MM.1S (cell line): ENCODE data around the gene TRIM71.

Experiments used
- DNase-seq: peaks from one replicate; pipeline ENCODE4 v3.0.0-alpha.2; 2015
- H2AFZ ChIP-seq: fragments of 300-600 bp; sonication (generic); 2 replicates; pipeline ENCODE4 v1.6.0; 2016; ENCODE audit warnings: antibody characterized with exemption, low read length
- H3F3A ChIP-seq: fragments of 300-600 bp; sonication (generic); 2 replicates; pipeline ENCODE4 v1.6.1; 2016; ENCODE audit warnings: mild to moderate bottlenecking, antibody characterized with exemption, low read length, moderate library complexity, mixed read lengths; ENCODE audit not compliant: insufficient read depth
- H3K27ac ChIP-seq: fragments of 300-600 bp; sonication (generic); 2 replicates; pipeline ENCODE4 v1.5.1; 2016; ENCODE audit warnings: mild to moderate bottlenecking, low read length
- H3K27me3 ChIP-seq: fragments of 300-600 bp; sonication (generic); replicated peaks from 2 replicates; pipeline ENCODE4 v1.6.0; 2016; ENCODE audit warnings: low read length; ENCODE audit not compliant: insufficient read depth
- H3K36me3 ChIP-seq: fragments of 300-600 bp; sonication (generic); replicated peaks from 2 replicates; pipeline ENCODE4 v1.6.1; 2016; ENCODE audit warnings: mild to moderate bottlenecking, low read length, mixed read lengths; ENCODE audit not compliant: insufficient read depth
- H3K4me1 ChIP-seq: fragments of 300-600 bp; sonication (generic); 2 replicates; pipeline ENCODE4 v1.6.1; 2016; ENCODE audit warnings: low read length, mixed read lengths
- H3K4me2 ChIP-seq: fragments of 300-600 bp; sonication (generic); 2 replicates; pipeline ENCODE4 v1.6.0; 2016; ENCODE audit warnings: low read depth, low read length
- H3K4me3 ChIP-seq: fragments of 300-600 bp; sonication (generic); 2 replicates; pipeline ENCODE4 v1.5.1; 2016; ENCODE audit warnings: low read length, mixed read lengths
- H3K79me2 ChIP-seq: fragments of 300-600 bp; sonication (generic); 2 replicates; pipeline ENCODE4 v1.6.1; 2016; ENCODE audit warnings: mixed run types, low read length, mixed read lengths
- H3K9ac ChIP-seq: fragments of 300-600 bp; sonication (generic); 2 replicates; pipeline ENCODE4 v1.6.1; 2016; ENCODE audit warnings: low read length, mixed read lengths
- H3K9me2 ChIP-seq: fragments of 300-600 bp; sonication (generic); replicated peaks from 2 replicates; pipeline ENCODE4 v1.6.1; 2016; ENCODE audit warnings: mild to moderate bottlenecking, low read length, mixed read lengths; ENCODE audit not compliant: insufficient read depth
- H3K9me3 ChIP-seq: fragments of 300-600 bp; sonication (generic); replicated peaks from 2 replicates; pipeline ENCODE4 v1.6.1; 2016; ENCODE audit warnings: mild to moderate bottlenecking, low read length, mixed read lengths; ENCODE audit not compliant: insufficient read depth
- H4K20me1 ChIP-seq: fragments of 300-600 bp; sonication (generic); 2 replicates; pipeline ENCODE4 v1.6.1; 2016; ENCODE audit warnings: mild to moderate bottlenecking, low read length, moderate library complexity, mixed read lengths; ENCODE audit not compliant: insufficient read depth
- CTCF ChIP-seq: fragments of 300-600 bp; sonication (generic); IDR thresholded peaks from 2 replicates; pipeline ENCODE4 v1.5.1; 2016; ENCODE audit warnings: antibody characterized with exemption, low read length, mixed read lengths
- EZH2 ChIP-seq: fragments of 300-600 bp; sonication (generic); optimal IDR thresholded peaks from 2 replicates; pipeline ENCODE3; 2017; ENCODE audit warnings: low read depth, mild to moderate bottlenecking, antibody characterized with exemption, low read length, mixed read lengths
- EZH2phosphoT487 ChIP-seq: fragments of 300-600 bp; sonication (generic); IDR thresholded peaks from 2 replicates; pipeline ENCODE4 v1.6.1; 2018; ENCODE audit warnings: antibody characterized with exemption, low read length

The TRIM71 gene

GRCh38 chr3:32836601-32837000 lies 18.8 kb downstream of the TRIM71 start:
- H3K4me3 ChIP-seq, result no peak overlapping the region
- no peaks in the 10 kb centered on the region for H3K4me1 ChIP-seq
- H3K9me2 ChIP-seq, result no peaks in the 10 kb centered on the region
- H3K36me3 ChIP-seq, result no peaks in the 10 kb centered on the region
- no peak overlapping the region for H3K9ac ChIP-seq
- no peaks in the 10 kb centered on the region for H3K9me3 ChIP-seq
- H3K4me2 ChIP-seq, result no peak overlapping the region
- H3K79me2 ChIP-seq, result no peaks in the 10 kb centered on the region
- no peak overlapping the region for H3K27ac ChIP-seq
- no peak for DNase-seq
- TF ChIP-seq EZH2 (no peak), CTCF (no peak), EZH2phosphoT487 (no peak)
- no peaks in the 10 kb centered on the region for H3K27me3 ChIP-seq
- H3F3A ChIP-seq, result no peaks in the 10 kb centered on the region
- H2AFZ ChIP-seq, result no peak overlapping the region
- H4K20me1 ChIP-seq, result no peaks in the 10 kb centered on the region

GRCh38 chr3:32837366-32837765 lies 19.6 kb downstream of the TRIM71 start:
- Histone ChIP-seq H3K27me3 (no peaks in the 10 kb centered on the region), H4K20me1 (no peaks in the 10 kb centered on the region), H3K9me3 (no peaks in the 10 kb centered on the region), H3K79me2 (no peaks in the 10 kb centered on the region), H2AFZ (no peak overlapping the region), H3F3A (no peaks in the 10 kb centered on the region; the same call in 1 of the 2 replicates), H3K27ac (no peak overlapping the region), H3K9me2 (no peaks in the 10 kb centered on the region), H3K4me2 (no peak overlapping the region), H3K4me3 (no peak overlapping the region), H3K9ac (no peak overlapping the region), H3K36me3 (no peaks in the 10 kb centered on the region), H3K4me1 (peaks cover 7% of the 10 kb centered on the region)
- no peak for DNase-seq
- TF ChIP-seq EZH2 (no peak), EZH2phosphoT487 (no peak), CTCF (no peak)

- Histone ChIP-seq H3K27ac (no peak overlapping the region), H2AFZ (no peak overlapping the region), H3K9me3 (no peaks in the 10 kb centered on the region), H4K20me1 (no peaks in the 10 kb centered on the region), H3K9me2 (no peaks in the 10 kb centered on the region), H3K4me3 (no peak overlapping the region), H3K36me3 (no peaks in the 10 kb centered on the region), H3K4me1 (peaks cover 11% of the 10 kb centered on the region), H3K9ac (no peak overlapping the region), H3K79me2 (no peaks in the 10 kb centered on the region), H3K4me2 (no peak overlapping the region), H3K27me3 (no peaks in the 10 kb centered on the region), H3F3A (no peaks in the 10 kb centered on the region; the same call in 1 of the 2 replicates)
- TF ChIP-seq EZH2 (no peak), CTCF (no peak), EZH2phosphoT487 (no peak)
- no peak for DNase-seq
Observed at GRCh38 chr3:32837789-32838188, 20.0 kb downstream of the TRIM71 start.

GRCh38 chr3:32839714-32840085 lies 21.9 kb downstream of the TRIM71 start:
- no peaks in the 10 kb centered on the region; the same call in 1 of the 2 replicates for H3F3A ChIP-seq
- H3K79me2 ChIP-seq, result no peaks in the 10 kb centered on the region
- H3K9me3 ChIP-seq, result no peaks in the 10 kb centered on the region
- no peaks in the 10 kb centered on the region for H4K20me1 ChIP-seq
- H3K9ac ChIP-seq, result no peak overlapping the region
- H3K4me3 ChIP-seq, result no peak overlapping the region
- no peak overlapping the region for H2AFZ ChIP-seq
- no peaks in the 10 kb centered on the region for H3K9me2 ChIP-seq
- no peaks in the 10 kb centered on the region for H3K27me3 ChIP-seq
- DNase-seq, result no peak
- H3K36me3 ChIP-seq, result no peaks in the 10 kb centered on the region
- H3K4me2 ChIP-seq, result no peak overlapping the region
- H3K27ac ChIP-seq, result no peak overlapping the region
- TF ChIP-seq CTCF, result no peak
- no peak for TF ChIP-seq EZH2
- TF ChIP-seq EZH2phosphoT487, result no peak
- H3K4me1 ChIP-seq, result peaks cover 16% of the 10 kb centered on the region
